ENCODE data around the gene STK10. TPM values are rescaled to one million over a fixed set of nuclear protein-coding genes. Genes with fewer than 3 reads are reported as not detected.
A peak's percentile ranks its signal among the peaks of the same experiment; 100 is the strongest.

The STK10 gene
- polyA plus RNA-seq, 3 donors: 21.5 to 180 (median 47.4) TPM

DNA sequence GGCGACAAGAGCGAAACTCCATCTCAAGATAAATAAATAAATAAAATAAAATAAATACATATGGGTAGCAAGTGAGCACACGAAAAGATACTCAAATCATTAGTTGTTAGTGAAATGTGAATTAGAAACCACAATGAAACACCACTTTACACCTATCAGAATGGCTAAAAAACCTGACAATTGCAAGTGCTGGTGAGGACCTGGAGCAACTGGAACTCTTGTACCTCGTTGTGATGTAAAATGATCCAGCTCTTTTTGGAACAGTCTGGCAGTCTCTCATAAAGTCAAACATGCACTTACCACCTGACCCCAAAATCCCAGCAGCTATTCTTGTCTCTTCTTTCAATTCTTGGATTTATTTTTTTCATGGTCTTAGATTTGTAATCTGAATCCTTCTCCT, 112.4 kb downstream of the STK10 start:
- Histone ChIP-seq H4K20me1 (ENCODE audit: insufficient read depth, low read length) (peaks cover 97% of the 10 kb centered on the region), H3K27me3 (ENCODE audit: control insufficient read depth in 2 of 2, insufficient read depth in 2 of 2, low read length in 2 of 2) (no peaks in the 10 kb centered on the region), H3K9ac (ENCODE audit: insufficient read depth, low read length, poor library complexity, severe bottlenecking) (no peak overlapping the region), H3K27ac (ENCODE audit: low read depth in 1 of 2, low read length in 2 of 2) (no peak overlapping the region), H3K36me3 (replicated peaks in 1 of 2; ENCODE audit: control insufficient read depth in 1 of 2, insufficient read depth in 2 of 2, low read length in 2 of 2) (peaks cover 83 to 98% of the 10 kb centered on the region in 2 donors), H2AFZ (ENCODE audit: insufficient read depth, low read depth, low read length, poor library complexity, severe bottlenecking) (no peak overlapping the region), H3K4me2 (replicated peaks; ENCODE audit: extremely low read depth, low read length, poor library complexity, severe bottlenecking) (no peak overlapping the region), H3K79me2 (ENCODE audit: insufficient read depth, low read length) (peaks cover 15% of the 10 kb centered on the region), H3K9me3 (replicated peaks in 1 of 2; ENCODE audit: control insufficient read depth in 1 of 2, insufficient read depth in 1 of 2, low read length in 2 of 2) (no peaks in the 10 kb centered on the region), H3K4me3 (replicated peaks in 1 of 3; ENCODE audit: low read depth in 2 of 3, low read length in 3 of 3) (no peak overlapping the region), H3K4me1 (ENCODE audit: control insufficient read depth in 1 of 2, insufficient read depth in 2 of 2, low read length in 2 of 2) (no peaks in the 10 kb centered on the region)
- peaks cover 8% of the 10 kb centered on the region for H3K4me1 Mint-ChIP-seq
- peak overlapping the region in 1 of 7 donors; percentile 16 for H3K27ac Mint-ChIP-seq
- TF ChIP-seq, protein P1, sequence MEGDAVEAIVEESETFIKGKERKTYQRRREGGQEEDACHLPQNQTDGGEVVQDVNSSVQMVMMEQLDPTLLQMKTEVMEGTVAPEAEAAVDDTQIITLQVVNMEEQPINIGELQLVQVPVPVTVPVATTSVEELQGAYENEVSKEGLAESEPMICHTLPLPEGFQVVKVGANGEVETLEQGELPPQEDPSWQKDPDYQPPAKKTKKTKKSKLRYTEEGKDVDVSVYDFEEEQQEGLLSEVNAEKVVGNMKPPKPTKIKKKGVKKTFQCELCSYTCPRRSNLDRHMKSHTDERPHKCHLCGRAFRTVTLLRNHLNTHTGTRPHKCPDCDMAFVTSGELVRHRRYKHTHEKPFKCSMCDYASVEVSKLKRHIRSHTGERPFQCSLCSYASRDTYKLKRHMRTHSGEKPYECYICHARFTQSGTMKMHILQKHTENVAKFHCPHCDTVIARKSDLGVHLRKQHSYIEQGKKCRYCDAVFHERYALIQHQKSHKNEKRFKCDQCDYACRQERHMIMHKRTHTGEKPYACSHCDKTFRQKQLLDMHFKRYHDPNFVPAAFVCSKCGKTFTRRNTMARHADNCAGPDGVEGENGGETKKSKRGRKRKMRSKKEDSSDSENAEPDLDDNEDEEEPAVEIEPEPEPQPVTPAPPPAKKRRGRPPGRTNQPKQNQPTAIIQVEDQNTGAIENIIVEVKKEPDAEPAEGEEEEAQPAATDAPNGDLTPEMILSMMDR (IDR thresholded peaks at IDR 0.05): no peak
- no peaks in the 10 kb centered on the region for H3K27me3 Mint-ChIP-seq (ENCODE audit: low read depth in 3 of 3)
- intact Hi-C loops (cut with micrococcal nuclease): no loop called here
- H3K9me3 Mint-ChIP-seq: peaks cover 0 to 2% (median 0%) of the 10 kb centered on the region in 7 donors
- WGBS (ENCODE audit: insufficient coverage): 100% methylated on average over 1 of the region's 4 CpGs
- peaks cover 73 to 91% of the 10 kb centered on the region in 2 donors for H3K36me3 Mint-ChIP-seq
- no peak overlapping the region for H3K4me3 Mint-ChIP-seq
- DNase-seq: no peak

DNA sequence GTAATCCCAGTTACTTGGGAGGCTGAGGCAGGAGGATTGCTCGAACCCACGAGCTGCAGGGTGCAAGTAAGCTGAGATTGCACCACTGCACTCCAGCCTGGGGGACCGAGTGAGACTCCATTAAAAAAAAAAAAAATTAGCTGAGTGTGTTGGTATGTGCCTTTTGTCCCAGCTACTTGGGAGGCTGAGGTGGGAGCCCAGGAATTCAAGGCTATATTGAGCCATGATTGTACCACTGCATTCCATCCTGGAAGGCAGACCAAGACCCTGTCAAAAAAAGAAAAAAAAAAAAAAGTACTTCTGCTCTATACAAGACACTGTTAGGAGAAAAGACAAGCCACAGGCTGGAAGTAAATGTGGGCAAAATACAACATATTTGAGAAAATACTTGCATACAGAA, 113.1 kb downstream of the STK10 start:
- H3K4me2 ChIP-seq (replicated peaks; ENCODE audit: extremely low read depth, low read length, poor library complexity, severe bottlenecking): no peak overlapping the region
- intact Hi-C loops (cut with micrococcal nuclease): no loop called here
- no peak overlapping the region for H3K9ac ChIP-seq (ENCODE audit: insufficient read depth, low read length, poor library complexity, severe bottlenecking)
- peaks cover 96% of the 10 kb centered on the region for H4K20me1 ChIP-seq (ENCODE audit: insufficient read depth, low read length)
- Mint-ChIP-seq H3K27me3 (ENCODE audit: low read depth in 3 of 3) (peaks cover 0 to 2% (median 0%) of the 10 kb centered on the region in 3 donors), H3K27ac (peak overlapping the region in 1 of 7 donors; percentile 27), H3K4me3 (no peak overlapping the region), H3K4me1 (peaks cover 8% of the 10 kb centered on the region), H3K36me3 (peaks cover 70 to 89% of the 10 kb centered on the region in 2 donors), H3K9me3 (peaks cover 0 to 2% (median 0%) of the 10 kb centered on the region in 7 donors)
- no peak overlapping the region for H2AFZ ChIP-seq (ENCODE audit: insufficient read depth, low read depth, low read length, poor library complexity, severe bottlenecking)
- H3K27ac ChIP-seq (ENCODE audit: low read depth in 1 of 2, low read length in 2 of 2): no peak overlapping the region
- peaks cover 82 to 97% of the 10 kb centered on the region in 2 donors for H3K36me3 ChIP-seq (replicated peaks in 1 of 2; ENCODE audit: control insufficient read depth in 1 of 2, insufficient read depth in 2 of 2, low read length in 2 of 2)
- no peak overlapping the region for H3K4me3 ChIP-seq (replicated peaks in 1 of 3; ENCODE audit: low read depth in 2 of 3, low read length in 3 of 3)
- H3K9me3 ChIP-seq (replicated peaks in 1 of 2; ENCODE audit: control insufficient read depth in 1 of 2, insufficient read depth in 1 of 2, low read length in 2 of 2): no peaks in the 10 kb centered on the region
- no peaks in the 10 kb centered on the region for H3K27me3 ChIP-seq (ENCODE audit: control insufficient read depth in 2 of 2, insufficient read depth in 2 of 2, low read length in 2 of 2)
- no peaks in the 10 kb centered on the region for H3K4me1 ChIP-seq (ENCODE audit: control insufficient read depth in 1 of 2, insufficient read depth in 2 of 2, low read length in 2 of 2)
- peaks cover 19% of the 10 kb centered on the region for H3K79me2 ChIP-seq (ENCODE audit: insufficient read depth, low read length)
- TF ChIP-seq, protein P1 (IDR thresholded peaks at IDR 0.05): no peak
- DNase-seq: no peak
- 92% methylated on average over 2 of the region's 3 CpGs for whole genome bisulfite sequencing (ENCODE audit: insufficient coverage)
